DND-41 (cell line): Measurements from ENCODE around the gene CELA2B.

Experiments used
- ATAC-seq: fragments of 200-7000 bp; cut with Tn5 transposase; 3 replicates; pipeline ENCODE4 v1.9.1; 2021; ENCODE audit warnings: low read depth; ENCODE audit not compliant: insufficient read depth
- DNase-seq: peaks from one replicate; pipeline ENCODE4 v3.0.0-alpha.2; 2020
- H2AFZ ChIP-seq: 2 replicates; pipeline ENCODE4 v1.6.0; 2012; ENCODE audit warnings: low read depth, low read length
- H3K27ac ChIP-seq: 2 replicates; pipeline ENCODE4 v1.5.1; 2012; ENCODE audit warnings: low read length, inconsistent platforms
- H3K27me3 ChIP-seq: fragments of 200-600 bp; sonication (generic); 2 replicates; pipeline ENCODE4 v1.6.0; 2012; ENCODE audit warnings: low read length, mild to moderate bottlenecking, inconsistent platforms; ENCODE audit not compliant: insufficient read depth, poor library complexity
- H3K36me3 ChIP-seq: 2 replicates; pipeline ENCODE4 v1.5.1; 2012; ENCODE audit warnings: low read length, inconsistent platforms; ENCODE audit not compliant: insufficient read depth
- H3K4me1 ChIP-seq: 2 replicates; pipeline ENCODE4 v1.5.1; 2012; ENCODE audit warnings: mild to moderate bottlenecking, low read length; ENCODE audit not compliant: insufficient read depth
- H3K4me2 ChIP-seq: 2 replicates; pipeline ENCODE4 v1.6.0; 2012; ENCODE audit warnings: mild to moderate bottlenecking, moderate library complexity, low read length, inconsistent platforms; ENCODE audit not compliant: insufficient read depth
- H3K4me3 ChIP-seq, 2 experiments: fragments of 200-600 bp in 1 of 2; shearing (Covaris generic) in 1 of 2; 2 replicates each; pipeline ENCODE4 v1.5.1; 2012 to 2016; ENCODE audit warnings: inconsistent platforms in 2 of 2, low read length in 2 of 2, mild to moderate bottlenecking in 2 of 2, low read depth in 1 of 2, moderate library complexity in 1 of 2
- H3K79me2 ChIP-seq: 2 replicates; pipeline ENCODE4 v1.6.0; 2012; ENCODE audit warnings: low read length, inconsistent platforms; ENCODE audit not compliant: insufficient read depth
- H3K9ac ChIP-seq: 2 replicates; pipeline ENCODE4 v1.6.0; 2012; ENCODE audit warnings: low read depth, mild to moderate bottlenecking, inconsistent platforms, low read length, moderate library complexity
- H3K9me3 ChIP-seq: 2 replicates; pipeline ENCODE4 v1.5.1; 2012; ENCODE audit warnings: low read length, moderate library complexity, mild to moderate bottlenecking, inconsistent platforms; ENCODE audit not compliant: insufficient read depth, severe bottlenecking
- H4K20me1 ChIP-seq: 2 replicates; pipeline ENCODE4 v1.6.0; 2012; ENCODE audit warnings: low read length; ENCODE audit not compliant: insufficient read depth
- EZH2 ChIP-seq: IDR thresholded peaks from 3 replicates; pipeline ENCODE4 v1.6.1; 2012; ENCODE audit warnings: borderline replicate concordance, low read depth, mild to moderate bottlenecking, moderate library complexity, low read length, inconsistent platforms; ENCODE audit not compliant: severe bottlenecking
- TF ChIP-seq, protein P1 (sequence below): IDR thresholded peaks from 2 replicates; pipeline ENCODE4 v1.5.1; 2012; ENCODE audit warnings: borderline replicate concordance, low read length, moderate library complexity, mild to moderate bottlenecking; ENCODE audit not compliant: poor library complexity, severe bottlenecking; ENCODE audit errors: extremely low read depth

CELA2B gene

GRCh38 chr1:15453734-15454133 lies 22.2 kb upstream of the CELA2B start:
- Histone ChIP-seq H3K4me1 (no peaks in the 10 kb centered on the region), H3K4me2 (no peak overlapping the region), H3K36me3 (no peaks in the 10 kb centered on the region), H3K27ac (no peak overlapping the region), H3K4me3 (no peak overlapping the region), H3K9me3 (no peaks in the 10 kb centered on the region), H3K9ac (no peak overlapping the region), H4K20me1 (no peaks in the 10 kb centered on the region; the same call in 1 of the 2 replicates), H3K79me2 (no peaks in the 10 kb centered on the region), H3K27me3 (no peaks in the 10 kb centered on the region), H2AFZ (no peak overlapping the region)
- DNase-seq (no peak), ATAC-seq (no peak)
- TF ChIP-seq, protein P1, sequence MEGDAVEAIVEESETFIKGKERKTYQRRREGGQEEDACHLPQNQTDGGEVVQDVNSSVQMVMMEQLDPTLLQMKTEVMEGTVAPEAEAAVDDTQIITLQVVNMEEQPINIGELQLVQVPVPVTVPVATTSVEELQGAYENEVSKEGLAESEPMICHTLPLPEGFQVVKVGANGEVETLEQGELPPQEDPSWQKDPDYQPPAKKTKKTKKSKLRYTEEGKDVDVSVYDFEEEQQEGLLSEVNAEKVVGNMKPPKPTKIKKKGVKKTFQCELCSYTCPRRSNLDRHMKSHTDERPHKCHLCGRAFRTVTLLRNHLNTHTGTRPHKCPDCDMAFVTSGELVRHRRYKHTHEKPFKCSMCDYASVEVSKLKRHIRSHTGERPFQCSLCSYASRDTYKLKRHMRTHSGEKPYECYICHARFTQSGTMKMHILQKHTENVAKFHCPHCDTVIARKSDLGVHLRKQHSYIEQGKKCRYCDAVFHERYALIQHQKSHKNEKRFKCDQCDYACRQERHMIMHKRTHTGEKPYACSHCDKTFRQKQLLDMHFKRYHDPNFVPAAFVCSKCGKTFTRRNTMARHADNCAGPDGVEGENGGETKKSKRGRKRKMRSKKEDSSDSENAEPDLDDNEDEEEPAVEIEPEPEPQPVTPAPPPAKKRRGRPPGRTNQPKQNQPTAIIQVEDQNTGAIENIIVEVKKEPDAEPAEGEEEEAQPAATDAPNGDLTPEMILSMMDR: no peak
- no peak for TF ChIP-seq EZH2

- Histone ChIP-seq H3K9me3 (no peaks in the 10 kb centered on the region), H3K36me3 (no peaks in the 10 kb centered on the region), H3K4me2 (no peak overlapping the region), H3K9ac (no peak overlapping the region), H3K27ac (no peak overlapping the region), H3K27me3 (no peaks in the 10 kb centered on the region), H4K20me1 (no peaks in the 10 kb centered on the region; the same call in 1 of the 2 replicates), H3K79me2 (no peaks in the 10 kb centered on the region), H2AFZ (no peak overlapping the region), H3K4me1 (no peaks in the 10 kb centered on the region), H3K4me3 (no peak overlapping the region)
- TF ChIP-seq EZH2: no peak
- TF ChIP-seq, protein P1: no peak
- ATAC-seq (no peak), DNase-seq (no peak)
Observed at GRCh38 chr1:15454256-15454655, 21.6 kb upstream of the CELA2B start.

- no peak for ATAC-seq
- no peak for DNase-seq
- Histone ChIP-seq H3K4me1 (no peaks in the 10 kb centered on the region), H4K20me1 (no peaks in the 10 kb centered on the region; the same call in 1 of the 2 replicates), H3K9me3 (no peaks in the 10 kb centered on the region), H3K27me3 (no peaks in the 10 kb centered on the region), H3K4me2 (no peak overlapping the region), H3K79me2 (no peaks in the 10 kb centered on the region), H3K9ac (no peak overlapping the region), H3K4me3 (no peak overlapping the region), H3K36me3 (no peaks in the 10 kb centered on the region), H3K27ac (no peak overlapping the region), H2AFZ (no peak overlapping the region)
- TF ChIP-seq, protein P1: no peak
- TF ChIP-seq EZH2: no peak
Observed at GRCh38 chr1:15455522-15455921, 20.4 kb upstream of the CELA2B start.

DNA sequence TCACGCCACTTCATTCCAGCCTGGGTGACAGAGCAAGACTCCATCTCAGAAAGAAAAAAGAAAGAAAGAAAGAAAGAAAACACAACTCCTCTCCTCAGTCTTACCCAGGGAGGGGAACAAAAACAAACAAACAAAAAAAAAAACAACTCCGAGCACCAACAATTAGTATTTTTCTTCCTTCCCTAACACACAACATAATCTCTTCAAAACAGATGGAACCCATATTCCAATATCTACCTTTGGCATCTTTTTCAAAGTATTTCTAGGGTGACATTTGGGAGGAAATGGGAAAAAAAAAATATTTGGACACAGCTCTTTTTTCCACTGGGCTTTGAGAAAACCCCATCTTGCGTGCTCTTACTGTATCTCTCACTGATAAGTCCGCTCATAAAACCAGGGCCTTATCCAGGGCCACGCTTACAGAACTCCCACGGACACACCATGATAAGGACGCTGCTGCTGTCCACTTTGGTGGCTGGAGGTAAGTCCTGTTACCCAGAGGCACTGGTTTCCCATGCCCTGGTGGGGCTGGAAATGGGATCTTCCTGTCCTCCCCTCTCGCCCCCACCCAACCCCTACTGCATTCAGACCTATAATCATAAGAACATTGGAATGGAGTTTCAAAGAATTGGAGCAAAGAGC lies 19.5 kb upstream of the CELA2B start, which contains the start of gene CELA2A:
Gene CELA2A (plus strand): TSS at position 420 of the 642 bp plus-strand sequence. CDS start 22 bp downstream, at position 442.
- no peak within 1 kb of the TSS for H3K27ac ChIP-seq
- no peaks in the 10 kb centered on the region for H3K79me2 ChIP-seq
- TF ChIP-seq EZH2: no peak
- TF ChIP-seq, protein P1: no peak
- DNase-seq (no peak), ATAC-seq (no peak)
- no peaks in the 10 kb centered on the region for H3K4me1 ChIP-seq
- no peaks in the 10 kb centered on the region for H3K27me3 ChIP-seq
- H4K20me1 ChIP-seq: no peaks in the 10 kb centered on the region; the same call in 1 of the 2 replicates
- no peaks in the 10 kb centered on the region for H3K9me3 ChIP-seq
- no peak within 1 kb of the TSS for H2AFZ ChIP-seq
- no peaks in the 10 kb centered on the region for H3K36me3 ChIP-seq
- no peak within 1 kb of the TSS for H3K4me2 ChIP-seq
- no peak within 1 kb of the TSS for H3K9ac ChIP-seq
- H3K4me3 ChIP-seq: no peak within 1 kb of the TSS
